Measurements from ENCODE around the gene ASPHD1.

- TF ChIP-seq CREB1 (IDR thresholded peaks at IDR 0.05; ENCODE audit: low read depth): no peak
- no peak for TF ChIP-seq EP300 (IDR thresholded peaks at IDR 0.05; ENCODE audit: borderline replicate concordance)
- TF ChIP-seq FOXM1 (IDR thresholded peaks at IDR 0.05; ENCODE audit: borderline replicate concordance, low read depth): no peak
- TF ChIP-seq MAX (IDR thresholded peaks at IDR 0.05): no peak
- no peak for TF ChIP-seq TAF1 (IDR thresholded peaks at IDR 0.05; ENCODE audit: low read depth)
- TF ChIP-seq RAD21 (IDR thresholded peaks at IDR 0.05; ENCODE audit: low read depth): no peak
- TF ChIP-seq, protein P1, sequence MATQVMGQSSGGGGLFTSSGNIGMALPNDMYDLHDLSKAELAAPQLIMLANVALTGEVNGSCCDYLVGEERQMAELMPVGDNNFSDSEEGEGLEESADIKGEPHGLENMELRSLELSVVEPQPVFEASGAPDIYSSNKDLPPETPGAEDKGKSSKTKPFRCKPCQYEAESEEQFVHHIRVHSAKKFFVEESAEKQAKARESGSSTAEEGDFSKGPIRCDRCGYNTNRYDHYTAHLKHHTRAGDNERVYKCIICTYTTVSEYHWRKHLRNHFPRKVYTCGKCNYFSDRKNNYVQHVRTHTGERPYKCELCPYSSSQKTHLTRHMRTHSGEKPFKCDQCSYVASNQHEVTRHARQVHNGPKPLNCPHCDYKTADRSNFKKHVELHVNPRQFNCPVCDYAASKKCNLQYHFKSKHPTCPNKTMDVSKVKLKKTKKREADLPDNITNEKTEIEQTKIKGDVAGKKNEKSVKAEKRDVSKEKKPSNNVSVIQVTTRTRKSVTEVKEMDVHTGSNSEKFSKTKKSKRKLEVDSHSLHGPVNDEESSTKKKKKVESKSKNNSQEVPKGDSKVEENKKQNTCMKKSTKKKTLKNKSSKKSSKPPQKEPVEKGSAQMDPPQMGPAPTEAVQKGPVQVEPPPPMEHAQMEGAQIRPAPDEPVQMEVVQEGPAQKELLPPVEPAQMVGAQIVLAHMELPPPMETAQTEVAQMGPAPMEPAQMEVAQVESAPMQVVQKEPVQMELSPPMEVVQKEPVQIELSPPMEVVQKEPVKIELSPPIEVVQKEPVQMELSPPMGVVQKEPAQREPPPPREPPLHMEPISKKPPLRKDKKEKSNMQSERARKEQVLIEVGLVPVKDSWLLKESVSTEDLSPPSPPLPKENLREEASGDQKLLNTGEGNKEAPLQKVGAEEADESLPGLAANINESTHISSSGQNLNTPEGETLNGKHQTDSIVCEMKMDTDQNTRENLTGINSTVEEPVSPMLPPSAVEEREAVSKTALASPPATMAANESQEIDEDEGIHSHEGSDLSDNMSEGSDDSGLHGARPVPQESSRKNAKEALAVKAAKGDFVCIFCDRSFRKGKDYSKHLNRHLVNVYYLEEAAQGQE (IDR thresholded peaks at IDR 0.05; ENCODE audit: low read depth): no peak
Observed at GRCh38 chr16:29950806-29951461, 50.6 kb downstream of the ASPHD1 start.

Data from Ishikawa (cell line).